IMR-90 (cell line): Measurements from ENCODE around the gene RIPOR2.

Experiments
- CEBPB ChIP-seq: IDR thresholded peaks from 2 replicates; pipeline ENCODE4 v1.6.1; 2012; ENCODE audit warnings: low read depth, low read length, improper control_type of control experiment
- CHD1 ChIP-seq: IDR thresholded peaks from 2 replicates; pipeline ENCODE4 v1.6.1; 2012; ENCODE audit warnings: low read depth, low read length, improper control_type of control experiment
- FOS ChIP-seq: fragments of 150-350 bp; IDR thresholded peaks from 2 replicates; pipeline ENCODE4 v1.6.1; 2016; ENCODE audit warnings: low read depth, low read length
- MAFK ChIP-seq: IDR thresholded peaks from 2 replicates; pipeline ENCODE4 v1.6.1; 2012; ENCODE audit warnings: low read depth, low read length, improper control_type of control experiment
- MAZ ChIP-seq: IDR thresholded peaks from 2 replicates; pipeline ENCODE4 v1.6.1; 2012; ENCODE audit warnings: low read depth, mild to moderate bottlenecking, low read length, improper control_type of control experiment, moderate library complexity, borderline replicate concordance
- MXI1 ChIP-seq: IDR thresholded peaks from 2 replicates; pipeline ENCODE4 v1.6.1; 2012; ENCODE audit warnings: low read depth, mild to moderate bottlenecking, low read length, moderate library complexity, borderline replicate concordance
- POLR2A ChIP-seq: IDR thresholded peaks from 2 replicates; pipeline ENCODE4 v1.6.1; 2012; ENCODE audit warnings: mild to moderate bottlenecking, low read depth, low read length
- RAD21 ChIP-seq: IDR thresholded peaks from 2 replicates; pipeline ENCODE4 v1.6.1; 2012; ENCODE audit warnings: low read length, improper control_type of control experiment
- RCOR1 ChIP-seq: IDR thresholded peaks from 2 replicates; pipeline ENCODE4 v1.6.1; 2012; ENCODE audit warnings: mild to moderate bottlenecking, low read length, improper control_type of control experiment; ENCODE audit not compliant: insufficient replicate concordance
- RFX5 ChIP-seq: IDR thresholded peaks from 2 replicates; pipeline ENCODE4 v1.8.0; 2012; ENCODE audit warnings: low read depth, mild to moderate bottlenecking, low read length, moderate library complexity
- SMC3 ChIP-seq: fragments of 150-350 bp; IDR thresholded peaks from 2 replicates; pipeline ENCODE4 v1.6.1; 2016; ENCODE audit warnings: low read depth, mild to moderate bottlenecking, antibody characterized with exemption, low read length, moderate library complexity
- TF ChIP-seq, protein P1 (sequence below): conservative IDR thresholded peaks from 2 replicates; pipeline ENCODE4 v1.5.1; 2012; ENCODE audit warnings: mild to moderate bottlenecking, low read depth, low read length, improper control_type of control experiment
- TF ChIP-seq, protein P2 (sequence below): fragments of 150-350 bp; IDR thresholded peaks from 2 replicates; pipeline ENCODE4 v1.6.1; 2017; ENCODE audit warnings: mild to moderate bottlenecking, antibody characterized with exemption, low read length, low read depth
- TF ChIP-seq, protein P3 (sequence below): fragments of 150-350 bp; IDR thresholded peaks from 2 replicates; pipeline ENCODE4 v1.6.1; 2016; ENCODE audit warnings: low read depth, mild to moderate bottlenecking, low read length, moderate library complexity, borderline replicate concordance

DNA sequence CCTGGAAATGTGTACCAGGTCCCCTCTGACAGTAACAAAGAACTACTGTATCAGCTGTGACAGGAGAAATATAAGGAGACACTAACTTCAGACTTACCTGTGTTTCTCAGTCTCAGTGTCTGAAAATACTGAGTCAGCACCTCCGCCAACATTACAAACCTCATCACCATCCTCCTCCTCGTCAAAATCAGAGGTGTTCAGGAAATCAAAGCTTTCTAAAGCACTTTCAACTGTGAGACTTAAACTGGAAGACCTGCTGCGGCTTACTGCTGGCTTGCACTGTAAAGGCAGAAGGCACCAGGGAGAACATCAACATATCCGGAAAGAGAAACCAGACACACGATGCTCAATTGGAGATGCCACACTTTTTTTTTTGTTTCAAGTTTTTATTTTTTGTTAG lies 96.8 kb downstream of the RIPOR2 start:
- TF ChIP-seq, protein P1, sequence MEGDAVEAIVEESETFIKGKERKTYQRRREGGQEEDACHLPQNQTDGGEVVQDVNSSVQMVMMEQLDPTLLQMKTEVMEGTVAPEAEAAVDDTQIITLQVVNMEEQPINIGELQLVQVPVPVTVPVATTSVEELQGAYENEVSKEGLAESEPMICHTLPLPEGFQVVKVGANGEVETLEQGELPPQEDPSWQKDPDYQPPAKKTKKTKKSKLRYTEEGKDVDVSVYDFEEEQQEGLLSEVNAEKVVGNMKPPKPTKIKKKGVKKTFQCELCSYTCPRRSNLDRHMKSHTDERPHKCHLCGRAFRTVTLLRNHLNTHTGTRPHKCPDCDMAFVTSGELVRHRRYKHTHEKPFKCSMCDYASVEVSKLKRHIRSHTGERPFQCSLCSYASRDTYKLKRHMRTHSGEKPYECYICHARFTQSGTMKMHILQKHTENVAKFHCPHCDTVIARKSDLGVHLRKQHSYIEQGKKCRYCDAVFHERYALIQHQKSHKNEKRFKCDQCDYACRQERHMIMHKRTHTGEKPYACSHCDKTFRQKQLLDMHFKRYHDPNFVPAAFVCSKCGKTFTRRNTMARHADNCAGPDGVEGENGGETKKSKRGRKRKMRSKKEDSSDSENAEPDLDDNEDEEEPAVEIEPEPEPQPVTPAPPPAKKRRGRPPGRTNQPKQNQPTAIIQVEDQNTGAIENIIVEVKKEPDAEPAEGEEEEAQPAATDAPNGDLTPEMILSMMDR: no peak
- no peak for TF ChIP-seq POLR2A
- no peak for TF ChIP-seq RFX5
- TF ChIP-seq, protein P2, sequence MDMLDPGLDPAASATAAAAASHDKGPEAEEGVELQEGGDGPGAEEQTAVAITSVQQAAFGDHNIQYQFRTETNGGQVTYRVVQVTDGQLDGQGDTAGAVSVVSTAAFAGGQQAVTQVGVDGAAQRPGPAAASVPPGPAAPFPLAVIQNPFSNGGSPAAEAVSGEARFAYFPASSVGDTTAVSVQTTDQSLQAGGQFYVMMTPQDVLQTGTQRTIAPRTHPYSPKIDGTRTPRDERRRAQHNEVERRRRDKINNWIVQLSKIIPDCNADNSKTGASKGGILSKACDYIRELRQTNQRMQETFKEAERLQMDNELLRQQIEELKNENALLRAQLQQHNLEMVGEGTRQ: no peak
- no peak for TF ChIP-seq MXI1
- no peak for TF ChIP-seq FOS
- TF ChIP-seq CEBPB: no peak
- TF ChIP-seq MAZ: no peak
- no peak for TF ChIP-seq CHD1
- no peak for TF ChIP-seq SMC3
- no peak for TF ChIP-seq RAD21
- TF ChIP-seq, protein P3, sequence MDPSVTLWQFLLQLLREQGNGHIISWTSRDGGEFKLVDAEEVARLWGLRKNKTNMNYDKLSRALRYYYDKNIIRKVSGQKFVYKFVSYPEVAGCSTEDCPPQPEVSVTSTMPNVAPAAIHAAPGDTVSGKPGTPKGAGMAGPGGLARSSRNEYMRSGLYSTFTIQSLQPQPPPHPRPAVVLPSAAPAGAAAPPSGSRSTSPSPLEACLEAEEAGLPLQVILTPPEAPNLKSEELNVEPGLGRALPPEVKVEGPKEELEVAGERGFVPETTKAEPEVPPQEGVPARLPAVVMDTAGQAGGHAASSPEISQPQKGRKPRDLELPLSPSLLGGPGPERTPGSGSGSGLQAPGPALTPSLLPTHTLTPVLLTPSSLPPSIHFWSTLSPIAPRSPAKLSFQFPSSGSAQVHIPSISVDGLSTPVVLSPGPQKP: no peak
- TF ChIP-seq RCOR1: no peak
- peak; percentile 51 for TF ChIP-seq MAFK
